ENCODE measurements around the gene UXS1.

DNA sequence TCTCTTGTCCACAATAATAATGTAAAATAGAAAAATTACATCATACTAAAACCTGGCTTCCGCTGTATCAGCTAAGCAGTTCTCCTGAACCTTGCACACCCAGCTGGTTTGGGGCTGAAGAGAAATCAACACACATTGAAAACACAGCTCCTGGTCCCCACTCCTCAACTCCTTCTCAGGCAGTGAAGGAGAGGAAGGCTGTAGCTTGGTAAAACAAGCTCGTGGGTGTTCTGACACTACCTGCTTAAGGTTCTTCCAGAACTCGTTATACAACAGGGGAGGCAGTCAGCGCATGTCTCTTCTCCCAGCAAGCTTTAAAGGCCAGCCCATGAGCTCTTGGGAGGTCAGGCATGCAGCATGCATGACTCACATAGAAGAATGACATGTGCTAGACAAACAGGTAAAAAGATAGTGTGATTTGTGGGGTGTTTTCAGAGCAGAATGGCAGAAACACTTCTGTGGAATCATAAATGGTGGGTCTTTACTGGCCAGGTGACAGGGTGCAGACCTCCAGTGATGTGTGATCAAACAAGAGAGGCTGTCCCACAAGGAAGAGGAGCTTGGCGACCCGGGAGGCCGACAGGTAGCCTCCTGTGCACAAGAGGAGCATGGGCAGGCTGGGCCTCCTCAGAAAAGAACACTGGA, 69.1 kb downstream of the UXS1 start:
- TF ChIP-seq, protein P1, sequence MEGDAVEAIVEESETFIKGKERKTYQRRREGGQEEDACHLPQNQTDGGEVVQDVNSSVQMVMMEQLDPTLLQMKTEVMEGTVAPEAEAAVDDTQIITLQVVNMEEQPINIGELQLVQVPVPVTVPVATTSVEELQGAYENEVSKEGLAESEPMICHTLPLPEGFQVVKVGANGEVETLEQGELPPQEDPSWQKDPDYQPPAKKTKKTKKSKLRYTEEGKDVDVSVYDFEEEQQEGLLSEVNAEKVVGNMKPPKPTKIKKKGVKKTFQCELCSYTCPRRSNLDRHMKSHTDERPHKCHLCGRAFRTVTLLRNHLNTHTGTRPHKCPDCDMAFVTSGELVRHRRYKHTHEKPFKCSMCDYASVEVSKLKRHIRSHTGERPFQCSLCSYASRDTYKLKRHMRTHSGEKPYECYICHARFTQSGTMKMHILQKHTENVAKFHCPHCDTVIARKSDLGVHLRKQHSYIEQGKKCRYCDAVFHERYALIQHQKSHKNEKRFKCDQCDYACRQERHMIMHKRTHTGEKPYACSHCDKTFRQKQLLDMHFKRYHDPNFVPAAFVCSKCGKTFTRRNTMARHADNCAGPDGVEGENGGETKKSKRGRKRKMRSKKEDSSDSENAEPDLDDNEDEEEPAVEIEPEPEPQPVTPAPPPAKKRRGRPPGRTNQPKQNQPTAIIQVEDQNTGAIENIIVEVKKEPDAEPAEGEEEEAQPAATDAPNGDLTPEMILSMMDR (IDR thresholded peaks at IDR 0.05 in 4 of 5, conservative IDR thresholded peaks at IDR 0.05 in 1 of 5): no peak
- TF ChIP-seq POLR2A (IDR thresholded peaks at IDR 0.05): no peak

Data from gastrocnemius medialis (tissue), 4 donors.